Common myeloid progenitor, CD34-positive (primary cell): ENCODE measurements around the gene THRB.

Source experiments
- CTCF ChIA-PET: fragments of 350-600 bp; sonication (Branson Sonifier 250); formaldehyde crosslinking; loops from one replicate; lab custom pipeline; 2021; ENCODE audit warnings: antibody characterized with exemption; lab: Charles Lee
- POLR2A ChIA-PET: fragments of 350-600 bp; sonication (Branson Sonifier 250); formaldehyde crosslinking; loops from one replicate; lab custom pipeline; 2021; ENCODE audit warnings: antibody characterized with exemption; lab: Charles Lee
- DNase-seq, 3 donors: peaks; one replicate each; pipeline versions ENCODE4 v3.0.0 to v3.0.0-alpha.2; 2013
- H3K27ac ChIP-seq, 2 experiments: 1 replicate in 1 of 2; 2 replicates in 1 of 2; pipeline ENCODE4 v1.7.0; 2013; ENCODE audit warnings: inconsistent platforms in 2 of 2, low read length in 2 of 2, mild to moderate bottlenecking in 2 of 2, low read depth in 1 of 2, moderate library complexity in 1 of 2; ENCODE audit not compliant: severe bottlenecking in 2 of 2, insufficient read depth in 1 of 2, poor library complexity in 1 of 2
- H3K27me3 ChIP-seq, 5 experiments: replicated peaks in 2 of 5; 1 replicate in 3 of 5; 2 replicates in 2 of 5; pipeline versions ENCODE4 v1.6.1 to v1.7.0; 2013; ENCODE audit warnings: low read length in 4 of 5, mild to moderate bottlenecking in 2 of 5, moderate library complexity in 2 of 5, inconsistent platforms in 1 of 5; ENCODE audit not compliant: insufficient read depth in 5 of 5, control insufficient read depth in 4 of 5
- H3K36me3 ChIP-seq, 4 experiments: 1 replicate in 2 of 4; 2 replicates in 2 of 4; pipeline versions ENCODE4 v1.6.1 to v1.7.0; 2013; ENCODE audit warnings: low read length in 3 of 4, control low read depth in 1 of 4, mild to moderate bottlenecking in 1 of 4; ENCODE audit not compliant: control insufficient read depth in 4 of 4, insufficient read depth in 4 of 4
- H3K4me1 ChIP-seq, 4 experiments: 1 replicate in 3 of 4; 2 replicates in 1 of 4; pipeline versions ENCODE4 v1.6.1 to v1.7.1; 2013; ENCODE audit warnings: low read length in 3 of 4, mild to moderate bottlenecking in 3 of 4, control low read depth in 1 of 4, inconsistent platforms in 1 of 4, moderate library complexity in 1 of 4; ENCODE audit not compliant: control insufficient read depth in 4 of 4, insufficient read depth in 4 of 4; ENCODE audit errors: control extremely low read depth in 1 of 4
- H3K4me3 ChIP-seq, 7 experiments: 1 replicate in 4 of 7; 2 replicates in 3 of 7; pipeline versions ENCODE4 v1.5.1 to v1.7.0; 2013; ENCODE audit warnings: mild to moderate bottlenecking in 7 of 7, low read length in 6 of 7, moderate library complexity in 6 of 7, inconsistent platforms in 2 of 7, low read depth in 2 of 7, control low read depth in 1 of 7; ENCODE audit not compliant: insufficient read depth in 4 of 7, control insufficient read depth in 1 of 7; ENCODE audit errors: extremely low read depth in 1 of 7
- H3K9me3 ChIP-seq, 5 experiments: 1 replicate in 4 of 5; 2 replicates in 1 of 5; pipeline versions ENCODE4 v1.6.1 to v1.7.1; 2013; ENCODE audit warnings: low read length in 4 of 5, mild to moderate bottlenecking in 2 of 5, inconsistent platforms in 1 of 5, low read depth in 1 of 5, moderate library complexity in 1 of 5; ENCODE audit not compliant: control insufficient read depth in 4 of 5, insufficient read depth in 2 of 5; ENCODE audit errors: control extremely low read depth in 1 of 5
- WGBS: methylation state at CpG from one replicate; pipeline ENCODE4 v1.1.5; 2013; ENCODE audit not compliant: insufficient coverage; 5-methylcytosine and 5-hydroxymethylcytosine counted together

THRB gene

GRCh38 chr3:24086617-24087404 is 407.8 kb downstream of the THRB start:
- Histone ChIP-seq H3K36me3 (no peaks in the 10 kb centered on the region), H3K4me1 (no peaks in the 10 kb centered on the region), H3K27ac (no peak overlapping the region), H3K4me3 (no peak overlapping the region), H3K27me3 (no peaks in the 10 kb centered on the region), H3K9me3 (no peaks in the 10 kb centered on the region)
- no peak for DNase-seq
- 71% methylated on average over 1 of the region's 2 CpGs for WGBS
- ChIA-PET CTCF (no interaction called here), POLR2A (no interaction called here)

- POLR2A ChIA-PET = no interaction called here
- Histone ChIP-seq H3K27ac (no peak overlapping the region), H3K9me3 (no peaks in the 10 kb centered on the region), H3K27me3 (no peaks in the 10 kb centered on the region), H3K4me1 (no peaks in the 10 kb centered on the region), H3K36me3 (no peaks in the 10 kb centered on the region), H3K4me3 (no peak overlapping the region)
- CTCF ChIA-PET = no interaction called here
- no CpG with 5 or more reads among the region's 3 CpGs for WGBS
- DNase-seq = no peak
Measured at GRCh38 chr3:24086206-24086605, 408.4 kb downstream of the THRB start.

- Histone ChIP-seq H3K36me3 (no peaks in the 10 kb centered on the region), H3K27me3 (no peaks in the 10 kb centered on the region), H3K4me1 (no peaks in the 10 kb centered on the region), H3K27ac (no peak overlapping the region), H3K4me3 (no peak overlapping the region), H3K9me3 (peaks cover 0 to 2% (median 0%) of the 10 kb centered on the region in 5 experiments)
- no peak for DNase-seq
- ChIA-PET POLR2A (no interaction called here), CTCF (no interaction called here)
- 82% methylated on average over 4 of the region's 4 CpGs for WGBS
Measured at GRCh38 chr3:24072193-24072592, 422.5 kb downstream of the THRB start.

GRCh38 chr3:24069045-24069444 is 425.6 kb downstream of the THRB start:
- DNase-seq = peak in 2 of 3 donors; percentile 6 to 7
- no peaks in the 10 kb centered on the region for H3K4me1 ChIP-seq
- no peak overlapping the region for H3K27ac ChIP-seq
- POLR2A ChIA-PET = no interaction called here
- H3K36me3 ChIP-seq = no peaks in the 10 kb centered on the region
- no peaks in the 10 kb centered on the region for H3K27me3 ChIP-seq
- CTCF ChIA-PET = interaction anchor here (1.2 kb wide), 1 partner anchor 20 kb away, joined by 3 read pairs; no protein-coding TSS in a partner anchor
- H3K4me3 ChIP-seq = no peak overlapping the region
- 100% methylated on average over 2 of the region's 2 CpGs for WGBS
- peaks cover 0 to 2% (median 0%) of the 10 kb centered on the region in 5 experiments for H3K9me3 ChIP-seq

GRCh38 chr3:24067483-24067882 is 427.2 kb downstream of the THRB start:
- no peaks in the 10 kb centered on the region for H3K4me1 ChIP-seq
- H3K9me3 ChIP-seq = peaks cover 0 to 2% (median 0%) of the 10 kb centered on the region in 5 experiments
- no peak for DNase-seq
- H3K36me3 ChIP-seq = no peaks in the 10 kb centered on the region
- ChIA-PET POLR2A (no interaction called here), CTCF (interaction anchor here (1.0 kb wide), 1 partner anchor 70 kb away, joined by 3 read pairs; no protein-coding TSS in a partner anchor)
- no peaks in the 10 kb centered on the region for H3K27me3 ChIP-seq
- WGBS = 94% methylated on average over 2 of the region's 3 CpGs
- H3K27ac ChIP-seq = no peak overlapping the region
- no peak overlapping the region for H3K4me3 ChIP-seq
